Raji (cell line): ENCODE results near the gene MSH5.

Experiments
- POLR2A ChIP-seq: IDR thresholded peaks from 2 replicates; pipeline ENCODE4 v1.6.1; 2011; ENCODE audit warnings: low read depth, low read length, control low read depth; ENCODE audit not compliant: insufficient read depth

The MSH5 gene

GRCh38 chr6:31758281-31758680, 18.5 kb downstream of the MSH5 start:
- TF ChIP-seq POLR2A: no peak

GRCh38 chr6:31760790-31761189, 21.0 kb downstream of the MSH5 start:
- TF ChIP-seq POLR2A: no peak

GRCh38 chr6:31761343-31761742, 21.5 kb downstream of the MSH5 start:
- no peak for TF ChIP-seq POLR2A

- no peak for TF ChIP-seq POLR2A
These were observed 22.6 kb downstream of the MSH5 start, which contains the start of gene SAPCD1 for GRCh38 chr6:31762356-31762755. TSS of gene SAPCD1 (plus strand) at chr6:31762656. CDS start at chr6:31763055, 399 bp downstream.

GRCh38 chr6:31762878-31763618, 23.2 kb downstream of the MSH5 start:
- TF ChIP-seq POLR2A: no peak

GRCh38 chr6:31763619-31763940, 23.8 kb downstream of the MSH5 start:
- no peak for TF ChIP-seq POLR2A

GRCh38 chr6:31764198-31764597, 24.4 kb downstream of the MSH5 start:
- TF ChIP-seq POLR2A: no peak

- TF ChIP-seq POLR2A: no peak
These were observed 25.7 kb downstream of the MSH5 start for GRCh38 chr6:31765559-31765909.

GRCh38 chr6:31765910-31766794, 26.3 kb downstream of the MSH5 start:
- no peak for TF ChIP-seq POLR2A

GRCh38 chr6:31767096-31767645, 27.4 kb downstream of the MSH5 start:
- no peak for TF ChIP-seq POLR2A

GRCh38 chr6:31768363-31769257, 28.8 kb downstream of the MSH5 start:
- no peak for TF ChIP-seq POLR2A

GRCh38 chr6:31769684-31770371, 30.0 kb downstream of the MSH5 start:
- TF ChIP-seq POLR2A: no peak

- no peak for TF ChIP-seq POLR2A
These were observed 31.1 kb downstream of the MSH5 start for GRCh38 chr6:31770860-31771259.

GRCh38 chr6:31771992-31772358, 32.2 kb downstream of the MSH5 start:
- no peak for TF ChIP-seq POLR2A
